Measurements from ENCODE around the gene CEBPA.

The CEBPA gene

GRCh38 chr19:33300009-33300893 is 2.1 kb downstream of the CEBPA start:
- no peaks in the 10 kb centered on the region; the same call in 1 of the 2 replicates for H3K9me3 ChIP-seq
- no peaks in the 10 kb centered on the region for H3K36me3 ChIP-seq
- peaks cover 30% of the 10 kb centered on the region for H3K27me3 ChIP-seq
- H3K4me1 ChIP-seq = peaks cover 6% of the 10 kb centered on the region
- no peak for DNase-seq
- no peak for TF ChIP-seq CTCF (IDR thresholded peaks at IDR 0.05; ENCODE audit: low read depth, low read length)
- H3K4me3 ChIP-seq (ENCODE audit: low read depth, low read length) = no peak overlapping the region

- DNase-seq = no peak
- H3K4me3 ChIP-seq (ENCODE audit: low read depth, low read length) = no peak overlapping the region
- no peaks in the 10 kb centered on the region; the same call in 1 of the 2 replicates for H3K4me1 ChIP-seq
- H3K27me3 ChIP-seq = peaks cover 30% of the 10 kb centered on the region
- H3K36me3 ChIP-seq = no peaks in the 10 kb centered on the region
- no peak for TF ChIP-seq CTCF (IDR thresholded peaks at IDR 0.05; ENCODE audit: low read depth, low read length)
- H3K9me3 ChIP-seq = no peaks in the 10 kb centered on the region; the same call in 1 of the 2 replicates
Measured at GRCh38 chr19:33299051-33299688, 3.2 kb downstream of the CEBPA start.

GRCh38 chr19:33298146-33298911 is 4.0 kb downstream of the CEBPA start:
- no peak for DNase-seq
- Histone ChIP-seq H3K4me1 (peaks cover 8% of the 10 kb centered on the region), H3K36me3 (no peaks in the 10 kb centered on the region), H3K4me3 (ENCODE audit: low read depth, low read length) (no peak overlapping the region), H3K27me3 (peaks cover 30% of the 10 kb centered on the region), H3K9me3 (no peaks in the 10 kb centered on the region; the same call in 1 of the 2 replicates)
- no peak for TF ChIP-seq CTCF (IDR thresholded peaks at IDR 0.05; ENCODE audit: low read depth, low read length)

GRCh38 chr19:33297401-33298145 is 4.8 kb downstream of the CEBPA start:
- H3K4me1 ChIP-seq = peaks cover 14% of the 10 kb centered on the region
- no peaks in the 10 kb centered on the region for H3K36me3 ChIP-seq
- H3K27me3 ChIP-seq = peaks cover 27% of the 10 kb centered on the region
- TF ChIP-seq CTCF (IDR thresholded peaks at IDR 0.05; ENCODE audit: low read depth, low read length) = no peak
- no peak overlapping the region for H3K4me3 ChIP-seq (ENCODE audit: low read depth, low read length)
- H3K9me3 ChIP-seq = no peaks in the 10 kb centered on the region; the same call in 1 of the 2 replicates
- DNase-seq = no peak

- no peak for DNase-seq
- no peak for TF ChIP-seq CTCF (IDR thresholded peaks at IDR 0.05; ENCODE audit: low read depth, low read length)
Measured at GRCh38 chr19:33296488-33296971, 5.8 kb downstream of the CEBPA start.

More at GRCh38 chr19:33296488-33296971, 5.8 kb downstream of the CEBPA start:
- peaks cover 14% of the 10 kb centered on the region for H3K4me1 ChIP-seq
- H3K27me3 ChIP-seq = peaks cover 16% of the 10 kb centered on the region
- H3K9me3 ChIP-seq = no peaks in the 10 kb centered on the region; the same call in 1 of the 2 replicates
- H3K36me3 ChIP-seq = no peaks in the 10 kb centered on the region
- H3K4me3 ChIP-seq (ENCODE audit: low read depth, low read length) = no peak overlapping the region

All from BE2C (cell line).